HEK293 (cell line): Measurements from ENCODE around the gene LRRFIP1.

Source experiments
- SETDB1 ChIP-seq: IDR thresholded peaks from one replicate; pipeline ENCODE4 v1.6.1; 2017; ENCODE audit warnings: mild to moderate bottlenecking, low read length, moderate library complexity, mixed read lengths; ENCODE audit not compliant: insufficient read length
- YY2 ChIP-seq: fragments of 450-650 bp; formaldehyde crosslinking; IDR thresholded peaks from 2 replicates; pipeline ENCODE4 v1.5.1; 2016; ENCODE audit warnings: missing biosample characterization, missing genetic modification characterization
- ZNF24 ChIP-seq: fragments of 450-650 bp; formaldehyde crosslinking; IDR thresholded peaks from 2 replicates; pipeline ENCODE4 v1.5.1; 2016; ENCODE audit warnings: missing biosample characterization, missing genetic modification characterization
- ZNF248 ChIP-seq: fragments of 450-650 bp; formaldehyde crosslinking; IDR thresholded peaks from 2 replicates; pipeline ENCODE4 v1.5.1; 2017; ENCODE audit warnings: missing biosample characterization, missing genetic modification characterization
- ZSCAN16 ChIP-seq: fragments of 450-650 bp; formaldehyde crosslinking; IDR thresholded peaks from 2 replicates; pipeline ENCODE4 v1.5.1; 2016; ENCODE audit warnings: missing biosample characterization, missing genetic modification characterization
- TF ChIP-seq, protein P1 (sequence below): fragments of 450-650 bp; formaldehyde crosslinking; IDR thresholded peaks from 2 replicates; pipeline ENCODE4 v1.5.1; 2016; ENCODE audit warnings: missing biosample characterization, missing genetic modification characterization
- TF ChIP-seq, protein P2 (sequence below): fragments of 450-650 bp; formaldehyde crosslinking; IDR thresholded peaks from 2 replicates; pipeline ENCODE4 v1.5.1; 2016; ENCODE audit warnings: missing biosample characterization, missing genetic modification characterization

DNA sequence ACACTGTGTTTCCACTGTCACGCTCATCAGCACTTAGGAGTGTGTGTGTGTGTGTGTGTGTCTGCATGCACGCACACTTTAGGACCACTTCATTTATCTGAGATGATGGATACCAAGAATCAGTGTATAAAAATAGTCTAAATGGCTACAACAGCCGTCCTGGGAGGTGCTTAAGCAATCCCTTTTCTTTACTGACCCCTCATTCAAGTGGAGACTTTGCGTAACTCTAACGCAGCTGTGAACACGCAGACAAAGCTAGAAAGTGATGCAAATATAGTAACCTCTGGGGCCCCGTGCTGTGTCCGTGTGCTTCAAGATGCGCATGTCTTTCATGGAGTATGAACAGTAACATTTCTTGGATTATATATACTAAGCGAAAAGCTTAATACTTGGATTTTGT lies 130.8 kb downstream of the LRRFIP1 start:
- TF ChIP-seq ZNF24 (tag by site-specific recombination) (no peak), YY2 (no peak), ZNF248 (no peak), SETDB1 (no peak), ZSCAN16 (tag by site-specific recombination) (no peak)
- TF ChIP-seq, protein P1, sequence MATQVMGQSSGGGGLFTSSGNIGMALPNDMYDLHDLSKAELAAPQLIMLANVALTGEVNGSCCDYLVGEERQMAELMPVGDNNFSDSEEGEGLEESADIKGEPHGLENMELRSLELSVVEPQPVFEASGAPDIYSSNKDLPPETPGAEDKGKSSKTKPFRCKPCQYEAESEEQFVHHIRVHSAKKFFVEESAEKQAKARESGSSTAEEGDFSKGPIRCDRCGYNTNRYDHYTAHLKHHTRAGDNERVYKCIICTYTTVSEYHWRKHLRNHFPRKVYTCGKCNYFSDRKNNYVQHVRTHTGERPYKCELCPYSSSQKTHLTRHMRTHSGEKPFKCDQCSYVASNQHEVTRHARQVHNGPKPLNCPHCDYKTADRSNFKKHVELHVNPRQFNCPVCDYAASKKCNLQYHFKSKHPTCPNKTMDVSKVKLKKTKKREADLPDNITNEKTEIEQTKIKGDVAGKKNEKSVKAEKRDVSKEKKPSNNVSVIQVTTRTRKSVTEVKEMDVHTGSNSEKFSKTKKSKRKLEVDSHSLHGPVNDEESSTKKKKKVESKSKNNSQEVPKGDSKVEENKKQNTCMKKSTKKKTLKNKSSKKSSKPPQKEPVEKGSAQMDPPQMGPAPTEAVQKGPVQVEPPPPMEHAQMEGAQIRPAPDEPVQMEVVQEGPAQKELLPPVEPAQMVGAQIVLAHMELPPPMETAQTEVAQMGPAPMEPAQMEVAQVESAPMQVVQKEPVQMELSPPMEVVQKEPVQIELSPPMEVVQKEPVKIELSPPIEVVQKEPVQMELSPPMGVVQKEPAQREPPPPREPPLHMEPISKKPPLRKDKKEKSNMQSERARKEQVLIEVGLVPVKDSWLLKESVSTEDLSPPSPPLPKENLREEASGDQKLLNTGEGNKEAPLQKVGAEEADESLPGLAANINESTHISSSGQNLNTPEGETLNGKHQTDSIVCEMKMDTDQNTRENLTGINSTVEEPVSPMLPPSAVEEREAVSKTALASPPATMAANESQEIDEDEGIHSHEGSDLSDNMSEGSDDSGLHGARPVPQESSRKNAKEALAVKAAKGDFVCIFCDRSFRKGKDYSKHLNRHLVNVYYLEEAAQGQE: no peak
- TF ChIP-seq, protein P2, sequence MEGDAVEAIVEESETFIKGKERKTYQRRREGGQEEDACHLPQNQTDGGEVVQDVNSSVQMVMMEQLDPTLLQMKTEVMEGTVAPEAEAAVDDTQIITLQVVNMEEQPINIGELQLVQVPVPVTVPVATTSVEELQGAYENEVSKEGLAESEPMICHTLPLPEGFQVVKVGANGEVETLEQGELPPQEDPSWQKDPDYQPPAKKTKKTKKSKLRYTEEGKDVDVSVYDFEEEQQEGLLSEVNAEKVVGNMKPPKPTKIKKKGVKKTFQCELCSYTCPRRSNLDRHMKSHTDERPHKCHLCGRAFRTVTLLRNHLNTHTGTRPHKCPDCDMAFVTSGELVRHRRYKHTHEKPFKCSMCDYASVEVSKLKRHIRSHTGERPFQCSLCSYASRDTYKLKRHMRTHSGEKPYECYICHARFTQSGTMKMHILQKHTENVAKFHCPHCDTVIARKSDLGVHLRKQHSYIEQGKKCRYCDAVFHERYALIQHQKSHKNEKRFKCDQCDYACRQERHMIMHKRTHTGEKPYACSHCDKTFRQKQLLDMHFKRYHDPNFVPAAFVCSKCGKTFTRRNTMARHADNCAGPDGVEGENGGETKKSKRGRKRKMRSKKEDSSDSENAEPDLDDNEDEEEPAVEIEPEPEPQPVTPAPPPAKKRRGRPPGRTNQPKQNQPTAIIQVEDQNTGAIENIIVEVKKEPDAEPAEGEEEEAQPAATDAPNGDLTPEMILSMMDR (tag by site-specific recombination): no peak
